Measurements from ENCODE around the gene NUDT7.

NUDT7 gene

GRCh38 chr16:77738706-77739558 is 16.6 kb downstream of the NUDT7 start:
- H3K4me3 ChIP-seq (ENCODE audit: low read depth, low read length) = no peak overlapping the region
- DNase-seq (ENCODE audit: low read depth) = no peak
- TF ChIP-seq, protein P1, sequence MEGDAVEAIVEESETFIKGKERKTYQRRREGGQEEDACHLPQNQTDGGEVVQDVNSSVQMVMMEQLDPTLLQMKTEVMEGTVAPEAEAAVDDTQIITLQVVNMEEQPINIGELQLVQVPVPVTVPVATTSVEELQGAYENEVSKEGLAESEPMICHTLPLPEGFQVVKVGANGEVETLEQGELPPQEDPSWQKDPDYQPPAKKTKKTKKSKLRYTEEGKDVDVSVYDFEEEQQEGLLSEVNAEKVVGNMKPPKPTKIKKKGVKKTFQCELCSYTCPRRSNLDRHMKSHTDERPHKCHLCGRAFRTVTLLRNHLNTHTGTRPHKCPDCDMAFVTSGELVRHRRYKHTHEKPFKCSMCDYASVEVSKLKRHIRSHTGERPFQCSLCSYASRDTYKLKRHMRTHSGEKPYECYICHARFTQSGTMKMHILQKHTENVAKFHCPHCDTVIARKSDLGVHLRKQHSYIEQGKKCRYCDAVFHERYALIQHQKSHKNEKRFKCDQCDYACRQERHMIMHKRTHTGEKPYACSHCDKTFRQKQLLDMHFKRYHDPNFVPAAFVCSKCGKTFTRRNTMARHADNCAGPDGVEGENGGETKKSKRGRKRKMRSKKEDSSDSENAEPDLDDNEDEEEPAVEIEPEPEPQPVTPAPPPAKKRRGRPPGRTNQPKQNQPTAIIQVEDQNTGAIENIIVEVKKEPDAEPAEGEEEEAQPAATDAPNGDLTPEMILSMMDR (IDR thresholded peaks at IDR 0.05; ENCODE audit: insufficient read depth, low read depth, low read length, missing control alignments) = no peak

GRCh38 chr16:77739559-77739892 is 17.2 kb downstream of the NUDT7 start:
- TF ChIP-seq, protein P1 (IDR thresholded peaks at IDR 0.05; ENCODE audit: insufficient read depth, low read depth, low read length, missing control alignments) = no peak
- no peak overlapping the region for H3K4me3 ChIP-seq (ENCODE audit: low read depth, low read length)
- DNase-seq (ENCODE audit: low read depth) = no peak

DNA sequence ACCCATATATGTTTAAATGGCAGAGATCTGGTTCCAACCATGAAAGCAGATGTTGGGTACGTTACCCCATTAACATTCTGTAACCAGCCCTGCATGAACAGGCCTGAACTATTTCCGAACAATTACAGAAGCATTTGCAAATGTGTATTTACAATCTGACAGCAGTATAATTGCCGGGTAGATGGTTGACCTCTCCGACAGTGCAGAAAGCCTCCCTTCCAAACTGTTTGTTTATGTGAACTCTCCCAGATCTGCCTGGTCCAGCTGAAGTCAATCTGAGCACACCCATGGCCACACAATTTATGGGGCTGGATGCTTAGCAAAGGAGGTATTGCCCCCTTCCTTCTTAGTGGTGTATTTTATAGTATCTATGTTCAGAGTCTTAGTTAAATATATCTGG is 21.8 kb downstream of the NUDT7 start:
- no peak for DNase-seq (ENCODE audit: low read depth)
- TF ChIP-seq, protein P1 (IDR thresholded peaks at IDR 0.05; ENCODE audit: insufficient read depth, low read depth, low read length, missing control alignments) = no peak
- H3K4me3 ChIP-seq (ENCODE audit: low read depth, low read length) = no peak overlapping the region

DNA sequence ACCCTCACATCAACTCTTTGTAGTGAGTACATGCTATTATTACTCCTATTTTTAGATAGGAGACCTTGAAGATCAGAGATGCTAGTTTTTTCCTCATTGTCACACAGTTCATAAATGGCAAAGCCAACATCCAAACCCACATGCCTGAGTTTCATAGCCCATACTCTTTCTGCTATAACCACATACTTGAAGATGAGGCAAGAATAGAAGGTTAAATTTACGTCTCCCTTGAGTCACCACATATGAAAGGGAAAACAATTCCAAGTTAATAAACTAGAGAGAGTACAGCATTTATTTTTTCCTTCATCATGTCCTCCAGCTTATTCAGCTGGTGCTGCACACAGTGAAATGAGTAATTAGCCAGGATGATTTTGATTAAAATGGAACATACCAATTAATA is 23.7 kb downstream of the NUDT7 start:
- DNase-seq (ENCODE audit: low read depth) = no peak
- TF ChIP-seq, protein P1 (IDR thresholded peaks at IDR 0.05; ENCODE audit: insufficient read depth, low read depth, low read length, missing control alignments) = no peak

DNA sequence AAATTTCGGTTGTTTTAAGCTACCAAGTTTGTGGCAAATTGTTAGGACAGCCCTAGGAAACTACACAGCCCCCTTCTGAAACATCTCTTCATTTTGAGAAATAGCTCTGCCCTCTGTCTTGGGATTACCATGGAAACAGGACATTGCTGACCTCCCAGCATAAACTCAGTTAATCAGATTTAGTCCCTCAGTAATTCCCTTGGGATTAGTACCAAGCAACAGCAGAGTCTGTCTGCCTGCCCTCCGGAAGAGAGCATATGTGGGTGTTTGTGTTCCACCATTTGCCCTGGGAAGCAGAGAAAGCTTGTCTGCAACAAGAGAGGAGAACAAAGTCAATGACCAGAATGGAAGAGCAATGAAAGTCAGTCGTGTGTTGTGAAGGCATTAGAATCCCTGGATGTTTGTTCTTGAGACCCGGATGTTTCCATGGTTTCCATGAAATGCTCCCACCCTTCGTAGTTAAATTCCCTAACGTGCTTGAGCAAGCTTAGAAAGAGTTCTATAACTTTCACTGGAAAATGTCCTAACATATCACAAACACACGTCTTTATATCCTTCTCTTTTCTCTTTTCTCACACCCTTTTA is 26.2 kb downstream of the NUDT7 start:
- DNase-seq (ENCODE audit: low read depth) = no peak
- H3K4me3 ChIP-seq (ENCODE audit: low read depth, low read length) = no peak overlapping the region
- TF ChIP-seq, protein P1 (IDR thresholded peaks at IDR 0.05; ENCODE audit: insufficient read depth, low read depth, low read length, missing control alignments) = no peak

More for the DNA sequence above, 23.7 kb downstream of the NUDT7 start:
- H3K4me3 ChIP-seq (ENCODE audit: low read depth, low read length) = no peak overlapping the region

- no peak overlapping the region for H3K4me3 ChIP-seq (ENCODE audit: low read depth, low read length)
- TF ChIP-seq, protein P1 (IDR thresholded peaks at IDR 0.05; ENCODE audit: insufficient read depth, low read depth, low read length, missing control alignments) = no peak
- no peak for DNase-seq (ENCODE audit: low read depth)
Observed at GRCh38 chr16:77749415-77749814, 27.1 kb downstream of the NUDT7 start.
